ENCODE data around the gene RALY.

DNA sequence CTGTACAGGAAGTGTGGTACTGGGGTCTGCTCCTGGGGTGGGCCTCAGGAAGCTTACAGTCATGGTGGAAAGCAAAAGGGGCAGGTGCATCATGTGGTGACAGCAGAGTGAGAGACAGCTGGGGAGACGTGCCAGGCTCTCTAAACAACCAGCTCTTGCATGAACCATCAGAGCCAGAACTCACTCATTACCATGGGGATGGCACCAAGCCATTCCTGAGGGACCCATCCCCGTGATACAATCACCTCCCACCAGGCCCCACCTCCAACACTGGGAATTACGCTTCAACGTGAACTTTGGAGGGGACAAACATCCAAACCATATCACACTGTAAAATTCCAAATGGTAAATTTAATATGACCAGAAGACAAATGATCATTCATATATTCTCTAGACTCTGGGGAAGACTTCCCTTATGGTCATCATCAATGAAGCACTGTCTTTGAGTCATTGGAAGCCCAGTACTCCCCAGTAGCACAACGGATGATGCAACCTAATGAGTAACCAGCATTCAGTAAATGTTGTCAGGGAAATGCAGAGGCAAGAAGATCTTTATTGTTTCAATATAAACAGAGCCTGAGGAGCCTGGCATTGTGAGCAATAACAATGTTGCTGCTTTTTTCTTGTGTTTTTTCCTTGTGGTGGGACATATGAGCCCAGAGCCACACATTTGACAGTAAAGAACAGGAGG is 48.2 kb upstream of the RALY start:
- no peak for TF ChIP-seq CTCF (conservative IDR thresholded peaks at IDR 0.05; ENCODE audit: low read length)
- no peak for TF ChIP-seq EZH2phosphoT487 (IDR thresholded peaks at IDR 0.05; ENCODE audit: borderline replicate concordance, low read depth, low read length)
